Stimulated activated CD4-positive, alpha-beta T cell treated with anti-CD3 and anti-CD28 coated beads, Interleukin-2, amount 100 ng/mL, for 4 hours (primary cell): ENCODE results near the gene ANO9.

Source experiments
- DNase-seq: peaks from one replicate; pipeline ENCODE4 v3.0.0-alpha.2; 2020; ENCODE audit warnings: low read depth

The ANO9 gene

GRCh38 chr11:369336-370018 lies 72.3 kb downstream of the ANO9 start, which contains the start of gene B4GALNT4:
TSS of gene B4GALNT4 (plus strand) at chr11:369499. CDS start at chr11:369804, 305 bp downstream.
- DNase-seq = no peak

GRCh38 chr11:368414-369335 lies 73.1 kb downstream of the ANO9 start:
- DNase-seq = no peak

DNA sequence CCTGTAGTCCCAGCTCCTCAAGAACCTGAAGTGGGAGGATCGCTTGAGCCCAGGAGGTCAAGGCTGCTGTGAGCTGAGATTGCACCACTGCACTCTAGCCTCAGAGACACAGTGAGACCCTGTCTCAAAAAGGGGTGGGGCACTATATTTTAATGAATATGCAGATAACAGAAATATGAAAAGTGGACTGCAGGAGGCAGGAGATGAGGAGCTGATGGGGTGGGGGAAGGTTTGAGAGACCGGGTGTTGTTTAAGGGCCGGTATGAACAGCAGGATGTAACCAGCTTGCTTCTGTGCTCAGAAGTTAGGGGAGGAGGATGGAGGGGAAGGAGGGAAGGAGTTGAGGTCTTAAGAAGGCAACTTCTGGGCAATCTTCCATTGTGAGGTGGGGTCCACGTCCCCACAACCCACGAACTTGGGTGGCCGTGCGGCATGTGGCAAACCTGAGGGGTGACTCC lies 73.8 kb downstream of the ANO9 start:
- no peak for DNase-seq
